K562 (cell line): ENCODE results near the gene MIEF2. TPM values are rescaled to one million over a fixed set of nuclear protein-coding genes. Genes with fewer than 3 reads are reported as not detected.
A peak's percentile ranks its signal among the peaks of the same experiment; 100 is the strongest.

Experiments
- AFF4 ChIP-seq: sonication (generic); formaldehyde crosslinking; IDR thresholded peaks from 2 replicates; pipeline ENCODE4 v1.8.0; 2023; ENCODE audit warnings: mild to moderate bottlenecking, missing genetic modification reagents
- DPF2 ChIP-seq: fragments of 450-650 bp; IDR thresholded peaks from 2 replicates; pipeline ENCODE4 v1.6.1; 2016
- FOXK1 ChIP-seq: sonication (generic); formaldehyde crosslinking; IDR thresholded peaks from 2 replicates; pipeline ENCODE4 v1.8.0; 2022; ENCODE audit warnings: missing genetic modification reagents, mild to moderate bottlenecking, borderline replicate concordance
- GATAD2B ChIP-seq: fragments of 450-650 bp; IDR thresholded peaks from 2 replicates; pipeline ENCODE4 v1.6.1; 2017; ENCODE audit warnings: mild to moderate bottlenecking, borderline replicate concordance
- HDAC1 ChIP-seq, 2 experiments: fragments of 450-650 bp; IDR thresholded peaks; 2 replicates each; pipeline ENCODE4 v1.6.1; 2016 to 2017; ENCODE audit warnings: inconsistent platforms in 1 of 2, mild to moderate bottlenecking in 1 of 2, moderate library complexity in 1 of 2
- HDAC3 ChIP-seq: fragments of 450-650 bp; IDR thresholded peaks from 2 replicates; pipeline ENCODE4 v1.6.1; 2018; ENCODE audit warnings: borderline replicate concordance, mild to moderate bottlenecking, moderate library complexity; ENCODE audit not compliant: partially characterized antibody
- MNT ChIP-seq, 2 experiments: fragments of 450-650 bp; conservative IDR thresholded peaks; 2 replicates each; pipeline ENCODE4 v1.6.1; 2017; ENCODE audit warnings: mild to moderate bottlenecking in 2 of 2, moderate library complexity in 2 of 2
- SETDB1 ChIP-seq: IDR thresholded peaks from one replicate; pipeline ENCODE4 v1.6.1; 2012; ENCODE audit warnings: low read length, control low read depth, inconsistent platforms
- TFE3 ChIP-seq: fragments of 450-650 bp; formaldehyde crosslinking; IDR thresholded peaks from 2 replicates; pipeline ENCODE4 v1.4.0; 2020; ENCODE audit warnings: mild to moderate bottlenecking, mixed read lengths
- ZC3H4 ChIP-seq: sonication (generic); formaldehyde crosslinking; IDR thresholded peaks from 2 replicates; pipeline ENCODE4 v1.9.0; 2021; ENCODE audit warnings: missing genetic modification reagents, borderline replicate concordance
- ZNF197 ChIP-seq: fragments of 200-800 bp; sonication (Bioruptor generic); IDR thresholded peaks from 2 replicates; pipeline ENCODE4 v1.6.1; 2016; ENCODE audit warnings: low read depth, missing genetic modification characterization, missing compliant biosample characterization
- ZNF431 ChIP-seq: sonication (generic); formaldehyde crosslinking; IDR thresholded peaks from 2 replicates; pipeline ENCODE4 v1.8.0; 2022; ENCODE audit warnings: mild to moderate bottlenecking, missing genetic modification reagents
- polyA plus RNA-seq, 8 experiments: library from polyadenylated mRNA; depleted of rRNA in 4 of 8; stranded (reverse) in 5 of 8; unstranded in 3 of 8; fragments of >200 nt; fragmentation: Nextera tagmentation in 2 of 8; fragmentation: Illumina TruSeq in 1 of 8; extraction: Ambion mirVana in 2 of 8; extraction: Trizol in 1 of 8; gene quantifications; 2 replicates each; pipeline versions ENCODE4 v1.2.1 to v1.2.3, GENCODE V29; 2011 to 2014; ENCODE audit warnings: inconsistent platforms in 1 of 8, missing spikeins in 1 of 8
- total RNA-seq, 7 experiments: library from RNA; depleted of rRNA in 6 of 7; stranded (reverse); fragments of >200 nt in 6 of 7; fragmentation: Illumina TruSeq in 2 of 7; extraction: Trizol in 2 of 7; gene quantifications; 2 replicates each; pipeline versions ENCODE4 v1.2.1 to v1.2.3, GENCODE V29; 2011 to 2021; ENCODE audit warnings: low replicate concordance in 1 of 7
- TF ChIP-seq, protein P1 (sequence below): fragments of 450-650 bp; IDR thresholded peaks from 2 replicates; pipeline ENCODE4 v1.7.0; 2016; ENCODE audit warnings: borderline replicate concordance
- TF ChIP-seq, protein P2 (sequence below): fragments of 250-450 bp; sonication (Bioruptor Pico); IDR thresholded peaks from 2 replicates; pipeline ENCODE4 v1.8.0; 2022; ENCODE audit warnings: inconsistent platforms
- TF ChIP-seq, protein P3 (sequence below): fragments of 450-650 bp; IDR thresholded peaks from 2 replicates; pipeline ENCODE4 v1.6.1; 2016; ENCODE audit warnings: low read depth, mild to moderate bottlenecking, moderate library complexity

The MIEF2 gene
- total and polyA plus RNA-seq, 9 of the 15 experiments (the other 6 are each of a cell fraction or from before 2014, with no cell fraction given): 0.10 to 8.2 (median 2.4) TPM

DNA sequence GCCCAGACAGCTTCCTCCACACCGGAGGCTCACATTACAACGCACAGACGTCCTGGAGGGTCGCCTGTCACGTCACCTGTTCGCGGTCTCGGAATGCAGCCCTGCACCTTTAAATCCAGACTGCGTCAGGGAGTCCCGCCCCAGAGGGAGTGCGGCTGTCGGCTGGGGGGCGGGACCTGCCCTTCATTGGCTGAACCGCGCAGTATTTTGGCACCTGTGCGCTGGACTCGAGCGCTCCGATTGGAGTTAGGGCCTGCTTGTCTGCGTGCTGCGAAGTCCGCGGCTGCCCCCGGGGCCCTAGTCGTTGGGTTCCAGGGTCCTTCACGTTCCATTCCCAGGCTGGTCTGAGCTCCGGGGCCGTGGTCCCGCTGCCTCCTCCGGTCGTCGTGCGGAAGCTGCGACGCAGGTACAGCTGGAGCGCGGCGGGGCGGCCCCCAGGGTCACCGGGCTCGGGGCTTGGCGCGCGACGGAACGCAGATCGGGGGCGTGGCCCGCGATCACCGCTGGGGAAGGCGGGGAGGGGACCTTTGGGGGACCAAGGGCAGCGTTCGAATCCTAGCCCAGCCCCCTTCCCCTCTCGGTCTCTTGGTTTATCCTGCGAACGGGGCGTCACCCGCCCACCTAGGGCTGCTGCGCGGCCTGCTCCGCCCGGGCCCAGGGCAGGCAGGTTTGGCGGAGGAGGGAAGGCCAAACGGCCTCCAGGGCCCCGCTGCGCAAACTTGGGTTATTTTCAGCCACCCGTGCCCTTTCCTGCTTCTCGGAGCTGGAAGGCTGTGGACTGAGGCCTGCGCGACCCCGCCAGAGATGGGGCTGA lies at the start of gene MIEF2 (continued):
- TF ChIP-seq TFE3 (CRISPR knock-in tag) (no peak), ZC3H4 (CRISPR knock-in tag) (no peak), GATAD2B (no peak), FOXK1 (CRISPR knock-in tag) (no peak), SETDB1 (no peak), ZNF197 (CRISPR knock-in tag) (no peak), AFF4 (CRISPR knock-in tag) (0 out of 2 replicates have a peak, but pooled peaks have one; percentile 11), DPF2 (no peak), HDAC1 (IDR thresholded peaks at IDR 0.05) (0 out of 4 replicates have a peak, but pooled peaks of 1 of the 2 experiments have one; percentile 28), ZNF431 (CRISPR knock-in tag) (no peak), HDAC3 (no peak), MNT (conservative IDR thresholded peaks at IDR 0.05) (peak; percentile 49 to 76)
- TF ChIP-seq, protein P1, sequence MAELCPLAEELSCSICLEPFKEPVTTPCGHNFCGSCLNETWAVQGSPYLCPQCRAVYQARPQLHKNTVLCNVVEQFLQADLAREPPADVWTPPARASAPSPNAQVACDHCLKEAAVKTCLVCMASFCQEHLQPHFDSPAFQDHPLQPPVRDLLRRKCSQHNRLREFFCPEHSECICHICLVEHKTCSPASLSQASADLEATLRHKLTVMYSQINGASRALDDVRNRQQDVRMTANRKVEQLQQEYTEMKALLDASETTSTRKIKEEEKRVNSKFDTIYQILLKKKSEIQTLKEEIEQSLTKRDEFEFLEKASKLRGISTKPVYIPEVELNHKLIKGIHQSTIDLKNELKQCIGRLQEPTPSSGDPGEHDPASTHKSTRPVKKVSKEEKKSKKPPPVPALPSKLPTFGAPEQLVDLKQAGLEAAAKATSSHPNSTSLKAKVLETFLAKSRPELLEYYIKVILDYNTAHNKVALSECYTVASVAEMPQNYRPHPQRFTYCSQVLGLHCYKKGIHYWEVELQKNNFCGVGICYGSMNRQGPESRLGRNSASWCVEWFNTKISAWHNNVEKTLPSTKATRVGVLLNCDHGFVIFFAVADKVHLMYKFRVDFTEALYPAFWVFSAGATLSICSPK: no peak
- TF ChIP-seq, protein P2, sequence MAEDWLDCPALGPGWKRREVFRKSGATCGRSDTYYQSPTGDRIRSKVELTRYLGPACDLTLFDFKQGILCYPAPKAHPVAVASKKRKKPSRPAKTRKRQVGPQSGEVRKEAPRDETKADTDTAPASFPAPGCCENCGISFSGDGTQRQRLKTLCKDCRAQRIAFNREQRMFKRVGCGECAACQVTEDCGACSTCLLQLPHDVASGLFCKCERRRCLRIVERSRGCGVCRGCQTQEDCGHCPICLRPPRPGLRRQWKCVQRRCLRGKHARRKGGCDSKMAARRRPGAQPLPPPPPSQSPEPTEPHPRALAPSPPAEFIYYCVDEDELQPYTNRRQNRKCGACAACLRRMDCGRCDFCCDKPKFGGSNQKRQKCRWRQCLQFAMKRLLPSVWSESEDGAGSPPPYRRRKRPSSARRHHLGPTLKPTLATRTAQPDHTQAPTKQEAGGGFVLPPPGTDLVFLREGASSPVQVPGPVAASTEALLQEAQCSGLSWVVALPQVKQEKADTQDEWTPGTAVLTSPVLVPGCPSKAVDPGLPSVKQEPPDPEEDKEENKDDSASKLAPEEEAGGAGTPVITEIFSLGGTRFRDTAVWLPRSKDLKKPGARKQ: no peak
- TF ChIP-seq, protein P3, sequence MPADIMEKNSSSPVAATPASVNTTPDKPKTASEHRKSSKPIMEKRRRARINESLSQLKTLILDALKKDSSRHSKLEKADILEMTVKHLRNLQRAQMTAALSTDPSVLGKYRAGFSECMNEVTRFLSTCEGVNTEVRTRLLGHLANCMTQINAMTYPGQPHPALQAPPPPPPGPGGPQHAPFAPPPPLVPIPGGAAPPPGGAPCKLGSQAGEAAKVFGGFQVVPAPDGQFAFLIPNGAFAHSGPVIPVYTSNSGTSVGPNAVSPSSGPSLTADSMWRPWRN: no peak
